Endometrium (tissue), 2 donors: Measurements from ENCODE around the gene NRIP1.
A peak's percentile ranks its signal among the peaks of the same experiment; 100 is the strongest.

Experiments
- FAIRE-seq: peaks from 2 replicates; lab custom pipeline; 2012; peaks lifted over from hg19 to GRCh38; lab: Jason Lieb, UNC
- donor health status: control.
- donor health status: control.

Gene NRIP1

DNA sequence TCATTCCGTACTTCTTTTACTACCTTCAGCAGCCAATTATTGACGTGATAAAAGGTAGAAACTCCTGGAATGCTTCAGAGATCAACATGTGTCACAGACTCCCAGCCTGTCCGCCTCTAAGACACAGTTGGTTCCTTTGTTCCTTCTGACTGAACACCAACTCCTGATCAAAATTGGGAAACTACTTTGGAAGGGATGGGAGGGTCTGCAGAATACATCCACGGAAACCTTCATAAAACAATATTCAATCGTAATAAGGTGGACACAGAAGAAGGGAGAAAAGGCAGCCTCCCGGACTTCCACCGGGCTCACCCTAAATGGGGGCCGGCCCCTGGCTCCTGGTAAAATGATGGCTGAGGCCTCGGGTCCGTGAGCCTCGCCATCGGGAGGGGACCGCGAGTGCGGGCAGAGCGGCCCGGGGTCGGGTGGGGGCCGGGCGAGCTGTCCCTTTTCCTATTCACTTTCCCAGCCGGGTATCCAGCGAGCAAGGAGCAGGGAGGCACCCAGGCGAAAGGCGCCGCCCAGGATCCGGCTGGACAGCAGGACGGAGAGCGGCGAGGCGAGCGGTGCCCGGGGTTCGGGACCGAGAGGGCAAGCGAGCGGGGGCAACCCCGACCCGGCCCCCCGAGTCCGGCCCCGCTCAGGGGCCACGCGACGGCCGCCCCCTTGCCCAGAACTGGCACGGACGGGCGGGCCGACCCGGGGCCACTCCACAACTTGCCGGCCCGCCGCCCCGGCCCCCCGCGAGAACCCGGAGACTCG is 805 bp downstream of the NRIP1 start:
- FAIRE-seq: no peak

DNA sequence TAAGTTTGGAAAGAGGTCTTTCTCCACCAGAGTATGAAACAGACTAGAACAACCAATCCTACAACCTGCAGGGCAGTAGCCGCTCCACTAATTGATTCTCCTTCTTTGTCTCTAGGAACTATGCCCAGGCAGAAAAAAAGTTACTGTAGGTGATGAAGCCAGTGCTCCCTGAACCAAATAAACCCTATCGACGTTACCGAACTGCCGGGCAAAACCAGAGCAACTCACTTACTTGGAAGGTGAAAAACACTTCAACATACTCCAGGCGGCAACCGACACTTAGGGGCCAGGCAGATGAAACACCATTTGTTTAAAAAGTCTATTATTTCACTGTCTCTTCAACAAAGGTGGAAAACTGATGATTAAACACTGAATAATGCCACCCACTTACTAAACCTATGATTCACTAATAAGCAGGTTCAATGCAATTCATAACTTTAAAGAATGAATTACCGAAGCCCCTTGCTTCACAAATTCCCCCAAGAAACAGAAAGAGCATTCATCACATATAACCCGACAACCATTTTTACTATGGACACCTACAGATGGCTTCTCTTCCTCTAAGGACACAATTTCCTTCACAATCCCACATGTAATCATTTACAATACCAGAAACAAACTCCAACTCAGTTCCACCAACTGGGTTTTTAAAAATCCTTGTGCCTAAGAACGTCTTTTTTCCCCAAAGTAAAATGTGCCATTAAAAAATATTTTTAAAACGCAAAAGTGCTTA is 1.6 kb downstream of the NRIP1 start:
- FAIRE-seq: no peak

DNA sequence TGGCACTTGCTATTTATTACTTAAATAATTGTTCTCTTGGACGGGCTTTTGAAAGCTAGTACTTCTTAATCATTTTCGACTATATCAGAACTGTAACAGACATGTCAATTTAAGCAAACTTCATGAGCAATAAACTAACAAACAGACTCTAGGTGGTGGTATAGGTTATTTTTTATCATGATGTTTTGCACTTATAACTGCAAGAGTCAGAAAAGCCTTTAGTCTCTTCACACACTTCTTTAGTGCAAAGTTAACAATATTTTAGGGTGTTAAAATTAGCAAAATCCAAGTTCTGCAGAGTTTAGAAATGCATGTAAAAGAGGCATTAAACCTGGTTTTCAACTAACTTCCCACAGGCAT is 2.2 kb downstream of the NRIP1 start:
- FAIRE-seq: peak; percentile 70

DNA sequence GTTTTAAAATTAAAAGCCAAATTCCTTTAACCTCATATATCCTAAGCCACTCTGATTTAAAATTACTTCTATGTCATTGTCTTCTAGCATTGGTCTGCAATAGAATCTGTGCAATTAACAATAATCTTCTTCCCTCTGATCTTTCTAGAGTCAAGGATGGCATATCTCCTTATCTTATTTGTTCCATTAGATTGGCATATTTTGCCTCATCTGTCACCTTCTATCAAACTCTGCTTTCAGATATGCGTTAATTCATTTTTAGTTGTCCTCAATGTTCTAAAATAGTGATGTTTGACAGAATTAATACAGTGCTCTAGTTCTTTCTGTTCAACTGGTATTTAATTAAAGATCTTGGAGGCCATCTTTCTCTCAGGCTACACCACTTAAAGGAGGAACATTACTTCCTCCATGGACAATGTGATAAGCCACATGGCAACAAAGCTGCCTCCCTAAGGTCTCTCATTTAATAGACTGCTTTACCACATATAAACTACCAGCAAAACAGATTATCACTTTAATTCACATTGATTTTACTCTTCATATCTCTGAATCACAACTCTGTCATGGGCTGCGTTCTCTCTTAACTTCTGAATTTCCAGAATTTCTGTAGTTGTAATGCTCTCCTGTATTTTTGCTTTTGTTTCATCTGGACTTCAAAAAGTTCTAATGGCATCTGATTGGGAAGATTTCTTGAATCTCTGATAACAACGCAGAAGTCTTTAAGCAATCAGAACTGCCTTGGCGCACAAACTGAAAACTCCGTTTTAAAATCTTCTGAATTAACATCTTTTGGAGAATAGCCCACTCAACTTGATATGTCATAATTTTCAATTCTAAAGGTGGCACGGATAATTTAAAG is 2.8 kb downstream of the NRIP1 start:
- no peak for FAIRE-seq

DNA sequence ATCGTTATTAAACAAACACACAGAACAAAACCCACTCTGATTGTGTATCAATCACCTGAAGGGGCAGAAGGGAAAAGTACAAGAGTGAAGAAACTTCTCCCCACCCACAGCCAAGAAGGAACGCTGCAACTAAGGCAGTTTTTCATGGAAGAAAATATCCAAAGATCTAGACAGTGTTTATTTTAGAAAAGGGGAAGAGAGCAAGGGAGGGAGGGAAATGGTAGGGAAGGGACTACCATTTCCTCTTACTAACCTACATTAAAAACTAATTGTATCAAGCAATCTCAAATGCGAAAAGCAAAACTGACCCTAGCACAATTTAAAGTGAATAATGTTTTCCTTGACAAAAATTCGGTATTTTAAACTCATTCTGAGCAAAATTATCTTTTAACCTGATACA is 3.5 kb downstream of the NRIP1 start:
- FAIRE-seq: no peak

DNA sequence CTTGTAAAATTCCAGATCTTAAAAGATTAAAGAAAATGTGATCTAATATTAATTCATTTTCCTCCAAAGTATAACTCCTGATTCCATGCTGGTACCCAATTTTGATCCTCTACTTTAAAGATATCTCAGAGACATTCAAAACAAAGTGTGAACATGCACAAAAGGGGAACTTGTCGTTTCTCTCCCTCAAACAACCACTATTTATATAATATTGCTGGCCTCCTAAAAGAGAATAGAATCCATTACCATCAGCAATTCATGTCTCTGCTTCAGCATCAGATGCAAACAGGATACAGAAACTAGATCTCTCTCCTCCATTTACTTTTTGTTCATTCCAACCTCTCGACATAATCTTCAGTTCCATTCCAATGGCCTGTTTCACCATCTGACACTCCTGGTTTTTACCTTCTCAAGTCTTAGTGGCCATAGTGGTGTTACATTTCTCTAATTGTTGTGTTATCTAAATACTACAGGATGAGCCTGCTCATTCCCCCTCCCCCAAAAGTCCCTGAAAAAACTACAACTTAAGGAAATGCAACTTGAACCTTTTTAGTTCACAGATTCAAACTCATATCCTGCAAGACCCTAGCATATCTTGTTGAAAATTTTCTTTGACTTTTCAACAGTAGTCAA is 4.1 kb downstream of the NRIP1 start:
- FAIRE-seq: peak; percentile 18

DNA sequence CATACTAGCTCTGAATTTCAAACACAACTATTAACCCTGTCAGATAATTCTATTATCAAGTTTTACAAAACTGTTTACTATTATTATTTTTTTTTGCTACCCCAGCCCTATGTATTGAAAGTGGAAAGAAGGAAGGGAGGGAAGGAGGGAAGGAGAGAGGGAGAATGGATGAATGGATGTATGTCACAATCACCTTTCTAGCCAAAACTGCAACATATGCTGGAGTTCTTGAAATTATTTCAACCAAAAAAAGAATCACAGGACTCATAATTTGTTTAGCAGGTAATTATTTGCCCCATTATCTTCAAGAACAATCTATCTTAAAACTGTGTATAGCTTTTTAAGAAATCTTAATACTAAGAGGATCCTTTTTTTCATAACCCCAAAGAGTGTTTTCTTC is 5.4 kb downstream of the NRIP1 start:
- FAIRE-seq: no peak

DNA sequence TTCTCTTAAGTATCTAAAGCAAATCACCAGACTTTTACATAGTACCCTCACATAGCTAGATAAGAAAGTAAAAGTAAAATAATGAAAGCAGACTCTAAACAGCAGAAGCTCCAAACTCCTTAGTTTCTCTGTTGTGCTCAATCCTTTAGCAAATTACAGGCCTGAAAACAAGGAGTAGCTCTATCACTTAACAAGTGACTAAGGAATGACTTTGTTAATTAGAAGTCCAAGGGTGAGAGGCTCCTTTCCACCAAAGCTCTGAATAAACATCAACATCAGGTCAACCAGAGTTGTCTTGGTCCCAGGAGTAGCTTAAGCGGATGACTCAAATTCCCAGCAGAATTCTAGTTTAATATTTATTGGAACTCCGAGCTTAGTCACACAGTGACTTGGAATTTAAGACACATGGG is 5.9 kb downstream of the NRIP1 start:
- no peak for FAIRE-seq

DNA sequence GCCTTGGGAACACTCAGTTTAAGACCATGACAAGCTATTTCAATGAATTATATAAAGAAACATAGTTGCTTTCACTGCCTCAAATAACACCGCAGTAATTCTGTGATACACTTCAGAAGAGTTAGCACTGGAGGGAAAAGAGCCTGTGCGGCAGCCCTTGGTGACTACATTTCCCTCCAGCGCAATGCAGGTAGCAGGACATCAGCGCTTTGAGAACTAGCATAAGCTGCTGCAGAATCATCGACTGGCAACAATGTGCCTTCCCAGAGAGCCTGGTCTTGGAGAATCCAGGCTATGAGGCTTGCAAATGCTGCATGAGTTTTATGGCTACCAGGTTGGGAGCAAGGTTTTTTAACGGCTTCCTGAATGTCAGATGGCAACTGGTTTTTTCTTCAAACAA is 7.5 kb downstream of the NRIP1 start:
- no peak for FAIRE-seq

DNA sequence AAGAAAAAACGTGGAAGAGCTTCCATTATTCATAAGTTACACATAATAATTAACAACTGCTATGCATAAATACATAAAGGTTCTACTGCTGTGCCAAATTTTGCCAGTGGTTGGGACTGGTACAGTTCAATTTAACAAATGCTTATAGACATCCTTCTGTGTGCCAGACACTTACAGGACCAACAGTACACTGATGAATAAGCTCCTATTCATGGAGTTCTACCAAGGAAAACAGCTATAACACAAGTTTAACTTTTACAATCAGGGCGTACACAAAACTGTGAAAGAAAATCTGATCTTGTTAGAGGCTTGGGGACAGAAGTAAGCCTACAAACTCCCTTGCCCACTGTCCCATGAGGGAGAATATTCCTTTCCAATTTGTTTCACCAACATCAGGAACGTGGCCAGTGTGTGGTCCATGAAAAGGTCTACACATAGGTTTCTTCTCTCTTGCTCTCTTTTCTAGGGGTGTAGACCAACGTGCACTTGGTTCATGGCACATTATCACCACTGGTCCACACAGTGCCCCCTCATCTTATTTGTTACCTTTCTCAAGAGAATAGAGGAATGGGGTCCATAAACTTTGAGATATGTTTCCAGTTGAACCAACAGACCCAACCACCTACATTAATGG is 10.1 kb downstream of the NRIP1 start:
- FAIRE-seq: no peak

DNA sequence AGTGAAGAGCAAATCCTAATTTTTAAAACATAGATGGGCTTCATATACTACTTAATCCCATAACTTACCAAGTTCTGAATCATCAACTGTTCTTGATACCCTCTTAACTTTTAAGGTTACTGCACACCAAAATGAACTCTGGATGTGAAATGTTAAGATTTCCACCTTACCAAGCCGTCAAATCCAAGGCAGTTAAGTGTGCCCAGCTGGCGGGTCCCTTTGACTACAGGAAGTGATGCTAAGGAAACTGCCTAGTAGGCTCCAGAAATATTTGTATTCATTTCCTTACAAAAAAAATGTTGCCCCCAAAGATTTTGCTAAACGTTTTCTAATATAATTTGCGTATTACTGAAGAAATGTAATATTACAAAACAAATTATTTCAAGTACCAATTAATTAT is 10.7 kb downstream of the NRIP1 start:
- FAIRE-seq: no peak

DNA sequence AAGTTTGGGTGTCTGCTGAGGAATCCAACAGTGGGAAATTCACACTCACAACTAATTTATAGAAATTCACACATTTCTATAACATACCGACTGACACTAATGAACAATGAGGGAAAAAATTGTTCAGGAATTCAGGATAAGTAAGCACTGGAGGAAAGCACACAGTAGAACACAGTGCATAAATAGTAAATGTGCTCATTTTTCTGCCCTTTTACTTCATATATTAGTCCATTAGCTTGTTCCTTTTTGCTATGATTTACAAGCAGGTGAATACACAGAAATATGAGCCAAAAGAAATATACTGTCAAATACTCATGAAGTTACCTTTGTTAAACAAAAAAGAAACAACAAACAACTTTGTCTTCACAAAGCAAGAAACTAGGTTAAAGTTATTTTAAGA is 11.3 kb downstream of the NRIP1 start:
- no peak for FAIRE-seq

DNA sequence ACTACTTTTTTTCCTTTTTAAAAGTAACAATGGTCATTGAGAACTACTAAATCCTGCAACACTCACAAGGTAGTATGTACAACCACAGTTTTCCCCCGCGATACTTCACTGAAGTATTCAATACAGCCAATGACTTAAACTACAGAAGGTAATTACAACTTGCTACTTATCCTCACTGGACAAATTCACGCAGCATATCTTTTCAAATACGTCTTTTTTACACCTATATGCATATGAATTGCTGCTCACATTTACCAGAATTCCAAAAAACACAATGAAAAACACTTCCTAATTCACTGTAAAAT is 12.4 kb downstream of the NRIP1 start:
- FAIRE-seq: no peak

DNA sequence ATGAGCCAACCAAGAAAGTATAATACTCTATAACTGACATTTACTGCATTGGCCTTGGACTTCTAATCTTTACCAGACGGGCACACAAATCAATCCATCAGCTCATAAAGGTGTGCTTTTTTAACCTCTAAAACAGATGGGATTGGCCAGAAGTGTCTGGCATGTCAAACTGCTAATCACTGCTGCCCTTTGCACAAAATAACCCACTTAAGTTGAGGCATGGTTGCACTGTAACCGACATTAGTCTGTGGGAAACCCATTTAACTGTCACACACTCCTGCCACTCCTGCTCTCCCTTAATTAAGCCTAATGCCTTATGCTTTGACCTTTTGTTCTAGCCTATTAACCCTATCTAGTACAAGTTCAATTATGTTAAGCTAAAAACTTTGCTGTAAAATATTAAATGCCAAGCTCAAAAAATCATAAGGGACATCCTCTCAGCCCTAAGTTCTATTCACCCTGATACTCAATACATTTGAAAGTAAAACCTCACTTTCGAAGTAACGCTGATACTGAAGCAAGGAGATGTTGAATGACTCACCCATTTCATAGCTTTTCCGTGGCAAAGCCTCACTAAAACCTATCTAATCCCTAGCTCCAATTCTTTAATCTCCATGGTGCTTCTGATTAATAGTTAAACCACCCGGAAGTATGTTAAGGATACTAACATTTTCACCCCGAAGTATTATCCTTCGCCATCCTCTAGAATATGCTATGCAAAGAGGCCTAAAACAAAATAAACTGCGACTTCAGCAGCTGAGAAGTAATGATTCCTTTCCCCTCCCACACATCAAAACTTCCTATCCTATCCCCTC is 12.9 kb downstream of the NRIP1 start:
- FAIRE-seq: no peak

DNA sequence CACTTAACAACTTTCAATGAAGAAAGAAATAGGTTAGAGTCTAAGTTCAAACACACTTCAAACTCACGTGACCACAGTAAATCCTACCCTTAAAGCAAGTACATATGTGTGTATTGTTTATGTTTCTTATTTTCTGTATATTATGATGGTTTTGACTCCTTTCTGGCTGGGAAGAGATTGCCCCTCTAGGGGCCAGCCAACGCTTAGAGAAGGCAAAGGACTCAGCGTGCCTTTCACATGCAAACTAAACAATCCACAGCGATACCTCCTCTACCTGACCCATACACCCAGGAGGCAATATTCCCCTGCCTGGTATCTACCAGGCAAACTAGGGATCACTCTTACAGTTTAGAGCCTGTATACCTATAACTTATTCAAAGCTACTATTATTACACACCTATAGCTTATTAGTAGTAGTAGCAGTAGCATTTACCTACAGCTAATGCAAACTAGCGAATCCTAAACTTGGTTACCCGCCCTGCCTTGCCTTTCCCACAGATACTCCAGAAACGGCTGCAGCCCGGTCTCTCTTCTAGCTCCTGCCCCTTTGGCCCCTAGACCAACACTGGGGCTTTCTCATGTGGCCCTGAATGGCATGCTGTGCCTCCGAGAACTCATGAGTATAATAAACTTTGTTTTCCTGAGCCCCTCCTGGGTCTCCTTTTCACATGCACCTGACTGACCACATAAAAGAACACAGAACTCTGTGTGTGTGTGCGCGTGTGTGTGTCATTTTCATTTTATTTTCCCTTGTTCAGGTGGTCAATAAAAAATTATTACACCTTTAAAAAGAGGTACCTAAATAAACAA is 14.0 kb downstream of the NRIP1 start:
- no peak for FAIRE-seq

DNA sequence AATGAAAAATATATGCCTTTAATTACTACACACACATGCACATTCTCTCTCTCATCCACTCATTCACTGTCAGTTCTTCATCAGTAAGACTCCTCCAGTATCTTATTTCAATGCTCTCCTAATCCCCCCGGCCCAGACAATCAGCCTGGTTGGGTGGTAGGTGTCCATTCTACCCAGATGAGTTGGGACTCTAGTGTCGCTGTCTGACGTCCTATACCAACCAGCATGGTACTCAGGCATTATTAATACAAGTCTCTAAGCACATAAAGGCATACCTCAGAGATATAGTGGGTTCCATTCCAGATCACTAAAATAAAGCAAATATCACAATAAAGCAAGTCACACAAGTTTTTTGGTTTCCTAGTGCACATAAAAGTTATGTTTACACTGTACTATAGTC is 19.8 kb downstream of the NRIP1 start:
- FAIRE-seq: no peak

DNA sequence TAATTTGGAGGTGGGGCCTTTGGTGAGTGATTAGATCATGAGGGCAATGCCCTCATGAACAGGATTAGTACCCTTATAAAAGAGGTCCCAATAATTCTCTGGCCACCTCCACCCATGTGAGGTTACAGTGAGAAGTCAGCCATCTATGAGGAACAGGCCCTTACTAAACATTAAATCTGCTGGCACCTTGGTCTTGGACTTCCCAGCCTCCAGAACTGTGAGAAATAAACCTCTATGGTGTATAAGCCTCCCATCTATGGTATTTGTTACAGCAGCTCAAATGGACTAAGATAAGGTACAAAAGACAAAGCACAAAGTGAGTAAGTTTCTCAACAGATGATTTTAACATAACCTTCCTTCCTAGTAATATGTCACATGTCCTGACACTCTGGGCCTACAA is 22.3 kb downstream of the NRIP1 start:
- FAIRE-seq: no peak

DNA sequence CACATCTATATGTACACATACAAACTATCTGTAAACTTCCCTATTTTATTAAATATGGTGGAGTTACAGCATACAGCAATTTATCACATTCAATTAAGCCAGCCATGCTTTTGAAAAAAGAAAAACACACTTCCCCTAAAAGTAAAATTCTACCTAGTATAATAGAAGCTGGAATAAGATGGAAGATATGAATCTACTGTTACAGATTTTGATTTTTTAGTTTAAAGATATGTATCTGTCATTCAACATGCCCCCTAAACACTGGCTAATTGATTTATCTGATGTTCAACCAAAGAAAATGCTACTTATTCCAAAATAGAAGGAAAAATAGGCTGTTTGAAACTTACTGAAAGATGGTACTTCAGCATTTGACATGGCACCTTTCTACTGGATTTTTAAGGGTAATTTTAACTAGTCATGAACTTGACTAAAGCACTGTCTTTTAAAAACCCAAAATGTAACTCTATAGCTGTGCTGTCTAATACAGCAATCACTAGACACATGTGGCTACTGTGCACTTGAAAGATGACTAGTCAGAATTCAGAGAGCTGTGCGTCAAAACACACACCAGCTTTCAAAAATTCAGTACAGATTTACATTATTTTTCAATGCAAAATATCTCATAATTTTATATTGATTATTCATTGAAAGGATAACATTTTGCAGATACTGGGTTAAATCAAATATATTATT is 25.0 kb downstream of the NRIP1 start:
- no peak for FAIRE-seq

DNA sequence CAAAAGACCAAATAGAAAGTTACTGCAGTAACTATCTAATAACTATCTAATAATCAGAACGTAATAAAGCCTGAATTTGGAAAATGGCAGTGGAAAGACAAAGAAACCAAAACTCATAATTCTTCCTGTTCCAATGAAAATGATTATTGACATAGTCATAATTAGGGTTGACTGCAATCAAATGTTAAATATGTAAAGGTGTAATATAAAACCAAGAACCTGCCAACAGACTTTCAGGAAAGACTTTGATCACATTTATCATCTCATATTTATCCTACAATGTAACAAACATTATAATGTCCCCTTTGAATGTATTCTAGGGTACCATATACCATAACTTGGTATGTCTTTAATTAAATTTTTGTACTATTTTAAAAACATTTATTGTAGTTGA is 26.9 kb downstream of the NRIP1 start:
- FAIRE-seq: peak; percentile 43
